Measurements from ENCODE around the gene ZNF200. TPM values are rescaled to one million over a fixed set of nuclear protein-coding genes. Genes with fewer than 3 reads are reported as not detected.

The ZNF200 gene
- total and polyA plus RNA-seq, 2 of the 13 experiments (the other 11 are each of a cell fraction or from before 2014, with no cell fraction given): 3.5 to 16.5 TPM

DNA sequence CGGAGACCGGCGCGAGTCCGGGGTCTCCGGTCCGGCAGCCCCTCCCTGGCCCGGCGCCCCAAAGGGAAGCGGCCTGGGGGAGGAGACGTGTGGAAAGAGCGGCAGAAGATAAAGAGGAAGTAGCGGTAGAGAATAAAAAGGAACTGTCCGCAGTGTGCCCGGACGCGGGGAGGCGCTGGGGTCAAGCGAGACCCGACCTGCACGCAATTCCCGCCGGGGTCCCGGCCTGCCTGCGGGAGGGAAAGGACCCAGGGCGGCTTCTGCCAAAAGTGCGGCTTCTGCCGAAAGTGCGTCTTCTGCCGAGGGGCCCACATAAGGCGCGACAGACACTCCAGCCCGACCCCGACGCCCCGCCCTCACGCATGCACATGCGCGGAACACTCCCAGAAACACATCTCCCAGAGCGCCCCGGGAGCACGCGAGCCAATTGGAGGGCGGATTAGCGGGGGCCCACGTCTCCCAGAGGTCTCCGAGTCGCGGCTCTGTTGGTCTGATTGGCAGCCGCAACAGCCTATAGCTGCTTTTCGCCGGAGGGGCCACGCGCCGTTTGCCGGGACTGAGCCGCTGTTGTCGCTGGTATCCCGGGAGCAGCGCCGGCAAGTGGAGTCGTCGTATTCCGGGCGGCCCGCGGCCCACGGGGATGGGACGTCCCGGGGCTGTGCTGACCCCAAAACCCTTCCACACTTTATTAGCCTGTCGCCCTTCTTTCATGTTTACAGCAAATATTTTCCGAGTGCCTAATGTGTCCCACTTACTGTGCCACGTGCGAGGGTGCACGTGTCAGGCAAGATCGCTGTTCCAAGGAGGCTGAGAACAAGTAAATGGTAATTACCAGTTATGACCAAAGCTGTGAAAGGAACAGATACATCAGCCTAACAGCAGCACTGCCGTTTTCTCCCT, 29.4 kb upstream of the ZNF200 start (continued):
- TF ChIP-seq, protein P1, sequence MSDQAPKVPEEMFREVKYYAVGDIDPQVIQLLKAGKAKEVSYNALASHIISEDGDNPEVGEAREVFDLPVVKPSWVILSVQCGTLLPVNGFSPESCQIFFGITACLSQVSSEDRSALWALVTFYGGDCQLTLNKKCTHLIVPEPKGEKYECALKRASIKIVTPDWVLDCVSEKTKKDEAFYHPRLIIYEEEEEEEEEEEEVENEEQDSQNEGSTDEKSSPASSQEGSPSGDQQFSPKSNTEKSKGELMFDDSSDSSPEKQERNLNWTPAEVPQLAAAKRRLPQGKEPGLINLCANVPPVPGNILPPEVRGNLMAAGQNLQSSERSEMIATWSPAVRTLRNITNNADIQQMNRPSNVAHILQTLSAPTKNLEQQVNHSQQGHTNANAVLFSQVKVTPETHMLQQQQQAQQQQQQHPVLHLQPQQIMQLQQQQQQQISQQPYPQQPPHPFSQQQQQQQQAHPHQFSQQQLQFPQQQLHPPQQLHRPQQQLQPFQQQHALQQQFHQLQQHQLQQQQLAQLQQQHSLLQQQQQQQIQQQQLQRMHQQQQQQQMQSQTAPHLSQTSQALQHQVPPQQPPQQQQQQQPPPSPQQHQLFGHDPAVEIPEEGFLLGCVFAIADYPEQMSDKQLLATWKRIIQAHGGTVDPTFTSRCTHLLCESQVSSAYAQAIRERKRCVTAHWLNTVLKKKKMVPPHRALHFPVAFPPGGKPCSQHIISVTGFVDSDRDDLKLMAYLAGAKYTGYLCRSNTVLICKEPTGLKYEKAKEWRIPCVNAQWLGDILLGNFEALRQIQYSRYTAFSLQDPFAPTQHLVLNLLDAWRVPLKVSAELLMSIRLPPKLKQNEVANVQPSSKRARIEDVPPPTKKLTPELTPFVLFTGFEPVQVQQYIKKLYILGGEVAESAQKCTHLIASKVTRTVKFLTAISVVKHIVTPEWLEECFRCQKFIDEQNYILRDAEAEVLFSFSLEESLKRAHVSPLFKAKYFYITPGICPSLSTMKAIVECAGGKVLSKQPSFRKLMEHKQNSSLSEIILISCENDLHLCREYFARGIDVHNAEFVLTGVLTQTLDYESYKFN (CRISPR knock-in tag; conservative IDR thresholded peaks at IDR 0.05): peak; percentile 31; the same call in 1 of the 2 replicates
- TF ChIP-seq, protein P2, sequence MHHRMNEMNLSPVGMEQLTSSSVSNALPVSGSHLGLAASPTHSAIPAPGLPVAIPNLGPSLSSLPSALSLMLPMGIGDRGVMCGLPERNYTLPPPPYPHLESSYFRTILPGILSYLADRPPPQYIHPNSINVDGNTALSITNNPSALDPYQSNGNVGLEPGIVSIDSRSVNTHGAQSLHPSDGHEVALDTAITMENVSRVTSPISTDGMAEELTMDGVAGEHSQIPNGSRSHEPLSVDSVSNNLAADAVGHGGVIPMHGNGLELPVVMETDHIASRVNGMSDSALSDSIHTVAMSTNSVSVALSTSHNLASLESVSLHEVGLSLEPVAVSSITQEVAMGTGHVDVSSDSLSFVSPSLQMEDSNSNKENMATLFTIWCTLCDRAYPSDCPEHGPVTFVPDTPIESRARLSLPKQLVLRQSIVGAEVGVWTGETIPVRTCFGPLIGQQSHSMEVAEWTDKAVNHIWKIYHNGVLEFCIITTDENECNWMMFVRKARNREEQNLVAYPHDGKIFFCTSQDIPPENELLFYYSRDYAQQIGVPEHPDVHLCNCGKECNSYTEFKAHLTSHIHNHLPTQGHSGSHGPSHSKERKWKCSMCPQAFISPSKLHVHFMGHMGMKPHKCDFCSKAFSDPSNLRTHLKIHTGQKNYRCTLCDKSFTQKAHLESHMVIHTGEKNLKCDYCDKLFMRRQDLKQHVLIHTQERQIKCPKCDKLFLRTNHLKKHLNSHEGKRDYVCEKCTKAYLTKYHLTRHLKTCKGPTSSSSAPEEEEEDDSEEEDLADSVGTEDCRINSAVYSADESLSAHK (CRISPR knock-in tag; IDR thresholded peaks at IDR 0.05; ENCODE audit: borderline replicate concordance): no peak
- TF ChIP-seq, protein P3, sequence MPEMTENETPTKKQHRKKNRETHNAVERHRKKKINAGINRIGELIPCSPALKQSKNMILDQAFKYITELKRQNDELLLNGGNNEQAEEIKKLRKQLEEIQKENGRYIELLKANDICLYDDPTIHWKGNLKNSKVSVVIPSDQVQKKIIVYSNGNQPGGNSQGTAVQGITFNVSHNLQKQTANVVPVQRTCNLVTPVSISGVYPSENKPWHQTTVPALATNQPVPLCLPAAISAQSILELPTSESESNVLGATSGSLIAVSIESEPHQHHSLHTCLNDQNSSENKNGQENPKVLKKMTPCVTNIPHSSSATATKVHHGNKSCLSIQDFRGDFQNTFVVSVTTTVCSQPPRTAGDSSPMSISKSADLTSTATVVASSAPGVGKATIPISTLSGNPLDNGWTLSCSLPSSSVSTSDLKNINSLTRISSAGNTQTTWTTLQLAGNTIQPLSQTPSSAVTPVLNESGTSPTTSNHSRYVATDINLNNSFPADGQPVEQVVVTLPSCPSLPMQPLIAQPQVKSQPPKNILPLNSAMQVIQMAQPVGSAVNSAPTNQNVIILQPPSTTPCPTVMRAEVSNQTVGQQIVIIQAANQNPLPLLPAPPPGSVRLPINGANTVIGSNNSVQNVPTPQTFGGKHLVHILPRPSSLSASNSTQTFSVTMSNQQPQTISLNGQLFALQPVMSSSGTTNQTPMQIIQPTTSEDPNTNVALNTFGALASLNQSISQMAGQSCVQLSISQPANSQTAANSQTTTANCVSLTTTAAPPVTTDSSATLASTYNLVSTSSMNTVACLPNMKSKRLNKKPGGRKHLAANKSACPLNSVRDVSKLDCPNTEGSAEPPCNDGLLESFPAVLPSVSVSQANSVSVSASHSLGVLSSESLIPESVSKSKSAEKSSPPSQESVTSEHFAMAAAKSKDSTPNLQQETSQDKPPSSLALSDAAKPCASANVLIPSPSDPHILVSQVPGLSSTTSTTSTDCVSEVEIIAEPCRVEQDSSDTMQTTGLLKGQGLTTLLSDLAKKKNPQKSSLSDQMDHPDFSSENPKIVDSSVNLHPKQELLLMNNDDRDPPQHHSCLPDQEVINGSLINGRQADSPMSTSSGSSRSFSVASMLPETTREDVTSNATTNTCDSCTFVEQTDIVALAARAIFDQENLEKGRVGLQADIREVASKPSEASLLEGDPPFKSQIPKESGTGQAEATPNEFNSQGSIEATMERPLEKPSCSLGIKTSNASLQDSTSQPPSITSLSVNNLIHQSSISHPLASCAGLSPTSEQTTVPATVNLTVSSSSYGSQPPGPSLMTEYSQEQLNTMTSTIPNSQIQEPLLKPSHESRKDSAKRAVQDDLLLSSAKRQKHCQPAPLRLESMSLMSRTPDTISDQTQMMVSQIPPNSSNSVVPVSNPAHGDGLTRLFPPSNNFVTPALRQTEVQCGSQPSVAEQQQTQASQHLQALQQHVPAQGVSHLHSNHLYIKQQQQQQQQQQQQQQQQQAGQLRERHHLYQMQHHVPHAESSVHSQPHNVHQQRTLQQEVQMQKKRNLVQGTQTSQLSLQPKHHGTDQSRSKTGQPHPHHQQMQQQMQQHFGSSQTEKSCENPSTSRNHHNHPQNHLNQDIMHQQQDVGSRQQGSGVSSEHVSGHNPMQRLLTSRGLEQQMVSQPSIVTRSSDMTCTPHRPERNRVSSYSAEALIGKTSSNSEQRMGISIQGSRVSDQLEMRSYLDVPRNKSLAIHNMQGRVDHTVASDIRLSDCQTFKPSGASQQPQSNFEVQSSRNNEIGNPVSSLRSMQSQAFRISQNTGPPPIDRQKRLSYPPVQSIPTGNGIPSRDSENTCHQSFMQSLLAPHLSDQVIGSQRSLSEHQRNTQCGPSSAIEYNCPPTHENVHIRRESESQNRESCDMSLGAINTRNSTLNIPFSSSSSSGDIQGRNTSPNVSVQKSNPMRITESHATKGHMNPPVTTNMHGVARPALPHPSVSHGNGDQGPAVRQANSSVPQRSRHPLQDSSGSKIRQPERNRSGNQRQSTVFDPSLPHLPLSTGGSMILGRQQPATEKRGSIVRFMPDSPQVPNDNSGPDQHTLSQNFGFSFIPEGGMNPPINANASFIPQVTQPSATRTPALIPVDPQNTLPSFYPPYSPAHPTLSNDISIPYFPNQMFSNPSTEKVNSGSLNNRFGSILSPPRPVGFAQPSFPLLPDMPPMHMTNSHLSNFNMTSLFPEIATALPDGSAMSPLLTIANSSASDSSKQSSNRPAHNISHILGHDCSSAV (CRISPR knock-in tag; IDR thresholded peaks at IDR 0.05; ENCODE audit: borderline replicate concordance): no peak
- TF ChIP-seq MLLT10 (CRISPR knock-in tag; IDR thresholded peaks at IDR 0.05) (no peak), ZSCAN20 (CRISPR knock-in tag; IDR thresholded peaks at IDR 0.05; ENCODE audit: borderline replicate concordance) (peak; percentile 47; the same call in 1 of the 2 replicates), NRL (CRISPR knock-in tag; IDR thresholded peaks at IDR 0.05; ENCODE audit: borderline replicate concordance) (peak; percentile 68), ZFP36L2 (CRISPR knock-in tag; IDR thresholded peaks at IDR 0.05) (no peak), TCF7 (IDR thresholded peaks at IDR 0.05; ENCODE audit: low read depth) (no peak)
- TF ChIP-seq, protein P4, sequence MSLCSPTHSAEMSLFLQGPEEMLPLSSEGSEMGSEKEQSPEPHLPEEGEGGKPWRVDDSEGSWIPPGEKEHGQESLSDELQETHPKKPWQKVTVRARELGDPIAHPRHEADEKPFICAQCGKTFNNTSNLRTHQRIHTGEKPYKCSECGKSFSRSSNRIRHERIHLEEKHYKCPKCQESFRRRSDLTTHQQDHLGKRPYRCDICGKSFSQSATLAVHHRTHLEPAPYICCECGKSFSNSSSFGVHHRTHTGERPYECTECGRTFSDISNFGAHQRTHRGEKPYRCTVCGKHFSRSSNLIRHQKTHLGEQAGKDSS (CRISPR knock-in tag; IDR thresholded peaks at IDR 0.05; ENCODE audit: borderline replicate concordance, low read depth): no peak
- TF ChIP-seq, protein P5, sequence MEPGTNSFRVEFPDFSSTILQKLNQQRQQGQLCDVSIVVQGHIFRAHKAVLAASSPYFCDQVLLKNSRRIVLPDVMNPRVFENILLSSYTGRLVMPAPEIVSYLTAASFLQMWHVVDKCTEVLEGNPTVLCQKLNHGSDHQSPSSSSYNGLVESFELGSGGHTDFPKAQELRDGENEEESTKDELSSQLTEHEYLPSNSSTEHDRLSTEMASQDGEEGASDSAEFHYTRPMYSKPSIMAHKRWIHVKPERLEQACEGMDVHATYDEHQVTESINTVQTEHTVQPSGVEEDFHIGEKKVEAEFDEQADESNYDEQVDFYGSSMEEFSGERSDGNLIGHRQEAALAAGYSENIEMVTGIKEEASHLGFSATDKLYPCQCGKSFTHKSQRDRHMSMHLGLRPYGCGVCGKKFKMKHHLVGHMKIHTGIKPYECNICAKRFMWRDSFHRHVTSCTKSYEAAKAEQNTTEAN (CRISPR knock-in tag; conservative IDR thresholded peaks at IDR 0.05): peak; percentile 41; the same call in 1 of the 2 replicates

All from HepG2 (cell line).